Naive thymus-derived CD4-positive, alpha-beta T cell (primary cell): ENCODE data around the gene ABHD12B. TPM values are rescaled to one million over a fixed set of nuclear protein-coding genes. Genes with fewer than 3 reads are reported as not detected.
A peak's percentile ranks its signal among the peaks of the same experiment; 100 is the strongest.

Experiments
- ATAC-seq: fragments of 150-1000 bp; cut with Tn5 transposase; 2 replicates; pipeline ENCODE4 v1.10.0; 2021; ENCODE audit warnings: mild to moderate bottlenecking, moderate library complexity
- CTCF ChIA-PET: fragments of 350-600 bp; sonication (Branson Sonifier 250); formaldehyde crosslinking; loops from one replicate; lab custom pipeline; 2021; ENCODE audit warnings: antibody characterized with exemption; lab: Charles Lee
- POLR2A ChIA-PET: fragments of 350-600 bp; sonication (Branson Sonifier 250); formaldehyde crosslinking; loops from one replicate; lab custom pipeline; 2021; ENCODE audit warnings: antibody characterized with exemption, inconsistent platforms; lab: Charles Lee
- DNase-seq, 9 donors: peaks; one replicate each; pipeline versions ENCODE4 v3.0.0 to v3.0.0-alpha.2; 2020 to 2022; ENCODE audit warnings: mixed read lengths in 1 of 9
- H3K27ac ChIP-seq: one replicate; pipeline ENCODE4 v1.7.0; 2013; ENCODE audit warnings: mild to moderate bottlenecking, low read depth, low read length, moderate library complexity
- H3K27me3 ChIP-seq, 2 donors: one replicate each; pipeline ENCODE4 v1.7.0; 2013; ENCODE audit warnings: low read length in 2 of 2, mild to moderate bottlenecking in 2 of 2, moderate library complexity in 2 of 2; ENCODE audit not compliant: control insufficient read depth in 2 of 2, insufficient read depth in 2 of 2
- H3K36me3 ChIP-seq, 3 experiments: 1 replicate in 2 of 3; 2 replicates in 1 of 3; pipeline ENCODE4 v1.7.0; 2013; ENCODE audit warnings: low read length in 3 of 3, mild to moderate bottlenecking in 3 of 3, moderate library complexity in 1 of 3; ENCODE audit not compliant: insufficient read depth in 3 of 3, control insufficient read depth in 2 of 3
- H3K4me1 ChIP-seq, 2 donors: one replicate each; pipeline ENCODE4 v1.7.0; 2013; ENCODE audit warnings: low read length in 2 of 2, mild to moderate bottlenecking in 2 of 2, moderate library complexity in 1 of 2; ENCODE audit not compliant: control insufficient read depth in 2 of 2, insufficient read depth in 2 of 2
- H3K4me3 ChIP-seq: 2 replicates; pipeline ENCODE4 v1.7.0; 2013; ENCODE audit warnings: mild to moderate bottlenecking, low read length
- H3K9me3 ChIP-seq, 3 experiments: 1 replicate in 2 of 3; 2 replicates in 1 of 3; pipeline ENCODE4 v1.7.0; 2013; ENCODE audit warnings: low read length in 3 of 3; ENCODE audit not compliant: control insufficient read depth in 2 of 3
- H3K27ac Mint-ChIP-seq, 9 donors: one replicate each; pipeline ENCODE4 v1.8.0; 2020 to 2022; ENCODE audit warnings: mixed read lengths in 9 of 9, mild to moderate bottlenecking in 8 of 9, moderate library complexity in 5 of 9, inconsistent platforms in 2 of 9
- H3K27me3 Mint-ChIP-seq, 5 donors: one replicate each; pipeline ENCODE4 v1.8.0; 2021 to 2022; ENCODE audit warnings: mixed read lengths in 5 of 5, mild to moderate bottlenecking in 1 of 5
- H3K36me3 Mint-ChIP-seq, 5 donors: one replicate each; pipeline ENCODE4 v1.8.0; 2020 to 2022; ENCODE audit warnings: mixed read lengths in 5 of 5, mild to moderate bottlenecking in 3 of 5, inconsistent platforms in 1 of 5
- H3K4me1 Mint-ChIP-seq, 7 donors: one replicate each; pipeline ENCODE4 v1.8.0; 2020 to 2022; ENCODE audit warnings: mixed read lengths in 7 of 7, mild to moderate bottlenecking in 3 of 7, inconsistent platforms in 1 of 7
- H3K4me3 Mint-ChIP-seq, 10 donors: one replicate each; pipeline ENCODE4 v1.8.0; 2020 to 2022; ENCODE audit warnings: mild to moderate bottlenecking in 10 of 10, mixed read lengths in 10 of 10, moderate library complexity in 6 of 10, inconsistent platforms in 2 of 10
- H3K9me3 Mint-ChIP-seq, 11 donors: one replicate each; pipeline ENCODE4 v1.8.0; 2020 to 2022; ENCODE audit warnings: mixed read lengths in 11 of 11, mild to moderate bottlenecking in 4 of 11, inconsistent platforms in 1 of 11, moderate library complexity in 1 of 11
- intact Hi-C, 2 donors: fragments of 100-400 bp; cut with micrococcal nuclease; formaldehyde crosslinking; loops; one replicate each; pipeline ENCODE4 v1.15.1; 2023
- polyA plus RNA-seq, 2 donors: library from polyadenylated mRNA; unstranded; fragments of 300-500 nt; fragmentation: Illumina TruSeq; gene quantifications; one replicate each; pipeline ENCODE4 v1.2.3, GENCODE V29; 2021
- total RNA-seq, 6 experiments: library from RNA in 5 of 6; stranded (reverse) in 5 of 6; gene quantifications; 1 replicate in 5 of 6; 2 replicates in 1 of 6; pipeline ENCODE4 v1.2.3 and lab custom pipeline; 2021 to 2026

Gene ABHD12B
- total and polyA plus RNA-seq, 7 experiments from 2014 or later = 0.37 TPM; not detected in 6

GRCh38 chr14:50932592-50933495 lies 61.0 kb downstream of the ABHD12B start:
- CTCF ChIA-PET = interaction anchor here (0.6 kb wide), 1 partner anchor 78 kb away, joined by 3 read pairs; no protein-coding TSS in a partner anchor
- H3K27me3 Mint-ChIP-seq = peaks cover 20 to 39% (median 26%) of the 10 kb centered on the region in 5 donors

GRCh38 chr14:50935126-50936015 lies 63.5 kb downstream of the ABHD12B start:
- Mint-ChIP-seq H3K4me3 (no peak overlapping the region), H3K9me3 (no peaks in the 10 kb centered on the region), H3K27ac (no peak overlapping the region), H3K4me1 (peaks cover 0 to 2% (median 0%) of the 10 kb centered on the region in 7 donors), H3K36me3 (no peaks in the 10 kb centered on the region), H3K27me3 (peaks cover 24 to 52% (median 31%) of the 10 kb centered on the region in 5 donors)
- H3K4me1 ChIP-seq = no peaks in the 10 kb centered on the region
- ATAC-seq (no peak), DNase-seq (no peak)
- ChIA-PET CTCF (no interaction called here), POLR2A (no interaction called here)
- intact Hi-C loops = no loop called here
- no peaks in the 10 kb centered on the region for H3K27me3 ChIP-seq
- H3K9me3 ChIP-seq = no peaks in the 10 kb centered on the region
- H3K4me3 ChIP-seq = no peak overlapping the region
- H3K27ac ChIP-seq = no peak overlapping the region
- no peaks in the 10 kb centered on the region for H3K36me3 ChIP-seq

More at GRCh38 chr14:50932592-50933495, 61.0 kb downstream of the ABHD12B start:
- Mint-ChIP-seq H3K4me1 (peaks cover 0 to 2% (median 0%) of the 10 kb centered on the region in 7 donors), H3K27ac (no peak overlapping the region), H3K36me3 (no peaks in the 10 kb centered on the region), H3K4me3 (no peak overlapping the region), H3K9me3 (no peaks in the 10 kb centered on the region)
- H3K4me3 ChIP-seq = no peak overlapping the region
- no peaks in the 10 kb centered on the region for H3K36me3 ChIP-seq
- no peaks in the 10 kb centered on the region for H3K4me1 ChIP-seq
- ATAC-seq (no peak), DNase-seq (no peak)
- H3K9me3 ChIP-seq = no peaks in the 10 kb centered on the region
- intact Hi-C loops = no loop called here
- POLR2A ChIA-PET = no interaction called here
- no peak overlapping the region for H3K27ac ChIP-seq
- peaks cover 0 to 2% of the 10 kb centered on the region in 2 donors for H3K27me3 ChIP-seq

- DNase-seq (no peak), ATAC-seq (no peak)
- H3K27me3 Mint-ChIP-seq = peaks cover 30 to 52% (median 32%) of the 10 kb centered on the region in 5 donors
- no peak overlapping the region for H3K27ac Mint-ChIP-seq
- Histone ChIP-seq H3K27me3 (no peaks in the 10 kb centered on the region), H3K4me3 (no peak overlapping the region), H3K9me3 (no peaks in the 10 kb centered on the region), H3K4me1 (no peaks in the 10 kb centered on the region), H3K36me3 (no peaks in the 10 kb centered on the region), H3K27ac (no peak overlapping the region)
- POLR2A ChIA-PET = no interaction called here
- CTCF ChIA-PET = no interaction called here
- intact Hi-C loops = no loop called here
- peaks cover 0 to 2% (median 0%) of the 10 kb centered on the region in 7 donors for H3K4me1 Mint-ChIP-seq
- no peaks in the 10 kb centered on the region for H3K9me3 Mint-ChIP-seq
- no peak overlapping the region for H3K4me3 Mint-ChIP-seq
- peaks cover 0 to 2% (median 0%) of the 10 kb centered on the region in 5 donors for H3K36me3 Mint-ChIP-seq
Measured at GRCh38 chr14:50936016-50936340, 64.1 kb downstream of the ABHD12B start.

DNA sequence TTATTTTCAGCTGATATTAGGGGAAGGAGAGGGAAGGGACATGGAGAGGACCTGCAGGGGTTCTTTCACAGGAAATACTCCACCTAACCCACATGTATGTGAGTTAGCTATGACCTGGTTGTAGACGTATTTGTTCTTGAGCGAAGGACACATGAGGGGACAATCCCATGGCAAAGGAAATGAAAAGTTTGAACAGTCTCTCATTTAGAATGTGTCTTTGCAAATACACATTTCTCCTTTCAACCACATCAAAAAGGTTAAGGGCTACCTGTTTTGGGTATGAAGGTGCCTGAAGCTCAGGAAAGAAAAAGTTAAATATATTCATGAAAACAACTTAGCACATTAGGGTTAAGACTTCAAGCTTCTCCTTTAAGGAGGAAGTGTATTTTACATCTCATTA lies 65.0 kb downstream of the ABHD12B start:
- intact Hi-C loops = no loop called here
- H3K9me3 Mint-ChIP-seq = peaks cover 0 to 3% (median 0%) of the 10 kb centered on the region in 11 donors
- H3K27me3 ChIP-seq = peaks cover 0 to 2% of the 10 kb centered on the region in 2 donors
- POLR2A ChIA-PET = no interaction called here
- CTCF ChIA-PET = no interaction called here
- no peak for DNase-seq
- peaks cover 32 to 54% (median 35%) of the 10 kb centered on the region in 5 donors for H3K27me3 Mint-ChIP-seq
- no peaks in the 10 kb centered on the region for H3K36me3 ChIP-seq
- H3K36me3 Mint-ChIP-seq = peaks cover 0 to 10% (median 2%) of the 10 kb centered on the region in 5 donors
- H3K4me1 ChIP-seq = no peaks in the 10 kb centered on the region
- no peak overlapping the region for H3K4me3 Mint-ChIP-seq
- H3K4me1 Mint-ChIP-seq = peaks cover 0 to 4% (median 0%) of the 10 kb centered on the region in 7 donors
- no peak overlapping the region for H3K4me3 ChIP-seq
- H3K27ac Mint-ChIP-seq = no peak overlapping the region
- no peaks in the 10 kb centered on the region for H3K9me3 ChIP-seq
- ATAC-seq = peak; percentile 40
- no peak overlapping the region for H3K27ac ChIP-seq

DNA sequence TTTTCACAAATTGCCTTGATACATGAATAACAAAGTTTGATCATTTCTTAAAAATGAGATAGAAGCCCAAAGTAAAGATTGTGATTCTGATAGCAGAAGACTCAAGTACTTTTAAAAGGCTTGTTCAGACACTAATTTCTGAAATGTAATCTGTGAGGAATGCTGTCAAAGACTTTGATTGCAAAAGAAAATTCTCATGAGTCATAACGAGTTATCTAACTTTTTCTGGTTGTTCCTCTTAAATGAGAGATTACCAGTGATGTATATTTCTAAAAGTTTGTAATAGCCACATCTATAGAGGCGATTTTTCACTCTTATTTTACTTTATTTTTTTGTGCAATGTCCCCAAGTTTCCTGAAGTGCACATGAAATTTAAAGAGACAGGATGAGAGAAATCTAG lies 65.5 kb downstream of the ABHD12B start:
- peaks cover 0 to 12% (median 2%) of the 10 kb centered on the region in 5 donors for H3K36me3 Mint-ChIP-seq
- peaks cover 36 to 56% (median 40%) of the 10 kb centered on the region in 5 donors for H3K27me3 Mint-ChIP-seq
- intact Hi-C loops = no loop called here
- Histone ChIP-seq H3K4me1 (no peaks in the 10 kb centered on the region), H3K27me3 (peaks cover 0 to 3% of the 10 kb centered on the region in 2 donors), H3K9me3 (no peaks in the 10 kb centered on the region), H3K36me3 (no peaks in the 10 kb centered on the region), H3K27ac (no peak overlapping the region), H3K4me3 (no peak overlapping the region)
- ATAC-seq = peak; percentile 51
- ChIA-PET CTCF (no interaction called here), POLR2A (no interaction called here)
- no peak overlapping the region for H3K27ac Mint-ChIP-seq
- H3K9me3 Mint-ChIP-seq = peaks cover 0 to 3% (median 0%) of the 10 kb centered on the region in 11 donors
- DNase-seq = no peak
- no peak overlapping the region for H3K4me3 Mint-ChIP-seq
- peaks cover 0 to 6% (median 0%) of the 10 kb centered on the region in 7 donors for H3K4me1 Mint-ChIP-seq

- POLR2A ChIA-PET = no interaction called here
- Mint-ChIP-seq H3K27me3 (peaks cover 38 to 59% (median 44%) of the 10 kb centered on the region in 5 donors), H3K4me1 (peaks cover 0 to 6% (median 0%) of the 10 kb centered on the region in 7 donors), H3K9me3 (peaks cover 0 to 3% (median 0%) of the 10 kb centered on the region in 11 donors), H3K4me3 (no peak overlapping the region), H3K36me3 (peaks cover 0 to 12% (median 2%) of the 10 kb centered on the region in 5 donors), H3K27ac (no peak overlapping the region)
- intact Hi-C loops = no loop called here
- Histone ChIP-seq H3K4me3 (no peak overlapping the region), H3K36me3 (no peaks in the 10 kb centered on the region), H3K27me3 (peaks cover 0 to 3% of the 10 kb centered on the region in 2 donors), H3K27ac (no peak overlapping the region), H3K4me1 (no peaks in the 10 kb centered on the region), H3K9me3 (no peaks in the 10 kb centered on the region)
- ATAC-seq (no peak), DNase-seq (no peak)
- CTCF ChIA-PET = no interaction called here
Measured at GRCh38 chr14:50937800-50938199, 65.9 kb downstream of the ABHD12B start.
